Measurements from ENCODE around the gene SLC6A7.

The SLC6A7 gene

DNA sequence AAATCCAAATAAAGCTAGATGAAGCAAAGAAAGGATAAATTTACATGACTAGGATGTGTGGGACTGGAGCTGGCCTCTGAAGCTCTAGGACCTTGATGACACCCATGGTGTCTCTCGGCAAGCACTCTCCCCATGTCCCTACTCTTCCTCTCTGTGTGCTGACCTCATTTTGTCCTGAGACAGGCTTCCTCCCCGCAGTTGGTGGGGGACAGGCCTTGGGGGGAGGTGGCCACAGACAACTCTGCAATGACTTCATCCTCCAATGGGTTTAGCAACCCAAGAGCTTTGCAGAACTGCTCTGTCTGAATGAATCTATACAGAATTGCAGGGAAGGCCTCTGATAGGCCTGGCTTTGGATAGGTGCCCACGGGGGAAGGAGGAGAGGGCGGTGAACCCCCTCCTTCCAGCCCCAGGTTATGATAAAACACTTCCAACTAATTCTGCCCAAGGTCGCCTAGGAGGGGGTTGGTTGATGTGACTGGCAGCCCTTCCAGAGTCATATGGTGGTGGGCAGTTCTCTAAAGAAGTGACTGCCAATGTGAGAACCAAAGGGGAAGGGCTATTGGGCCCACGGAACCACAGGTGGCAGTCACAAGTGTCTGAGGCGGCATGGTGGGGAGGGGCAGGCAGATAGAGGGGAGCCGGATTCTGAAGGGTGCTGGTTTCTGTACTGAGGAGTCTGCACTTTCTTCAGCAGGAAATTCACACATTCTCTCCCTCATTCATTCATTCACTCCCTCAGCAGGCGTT lies 6.0 kb downstream of the SLC6A7 start:
- no peak for DNase-seq

- no peak for DNase-seq
Observed at GRCh38 chr5:150196514-150196913, 6.7 kb downstream of the SLC6A7 start.

DNA sequence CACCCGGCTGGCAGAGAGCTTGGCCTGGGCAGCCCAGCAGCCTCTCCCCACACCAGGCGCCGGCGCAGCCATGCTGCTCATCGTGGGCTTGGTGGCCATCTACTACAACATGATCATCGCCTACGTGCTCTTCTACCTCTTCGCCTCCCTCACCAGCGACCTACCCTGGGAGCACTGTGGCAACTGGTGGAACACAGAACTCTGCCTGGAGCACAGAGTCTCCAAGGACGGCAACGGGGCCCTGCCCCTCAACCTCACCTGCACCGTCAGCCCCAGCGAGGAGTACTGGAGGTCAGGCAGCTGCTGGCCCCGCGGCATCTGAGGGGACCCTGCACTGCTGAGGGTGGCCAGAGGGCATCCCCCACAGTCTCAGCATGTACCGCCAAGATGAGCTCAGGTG lies 7.1 kb downstream of the SLC6A7 start:
- DNase-seq, result no peak

GRCh38 chr5:150197476-150197875 lies 7.6 kb downstream of the SLC6A7 start:
- DNase-seq, result no peak

DNA sequence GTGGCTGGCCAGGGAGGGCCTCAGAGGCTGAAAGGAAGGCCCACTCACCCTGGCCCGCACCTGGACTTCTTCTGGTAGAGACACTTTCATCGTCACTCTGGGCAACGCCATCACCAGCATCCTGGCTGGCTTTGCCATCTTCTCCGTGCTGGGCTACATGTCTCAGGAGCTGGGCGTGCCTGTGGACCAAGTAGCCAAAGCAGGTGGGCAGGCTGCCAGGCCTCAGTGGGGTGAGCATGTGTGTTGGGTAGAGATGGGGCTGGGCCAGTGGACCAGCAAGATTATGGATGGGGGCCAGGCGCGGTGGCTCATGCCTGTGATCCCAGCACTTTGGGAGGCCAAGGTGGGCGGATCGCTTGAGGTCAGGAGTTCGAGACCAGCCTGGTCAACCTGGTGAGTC lies 12.6 kb downstream of the SLC6A7 start:
- DNase-seq, result no peak

GRCh38 chr5:150203832-150204589 lies 14.1 kb downstream of the SLC6A7 start:
- DNase-seq, result no peak

DNA sequence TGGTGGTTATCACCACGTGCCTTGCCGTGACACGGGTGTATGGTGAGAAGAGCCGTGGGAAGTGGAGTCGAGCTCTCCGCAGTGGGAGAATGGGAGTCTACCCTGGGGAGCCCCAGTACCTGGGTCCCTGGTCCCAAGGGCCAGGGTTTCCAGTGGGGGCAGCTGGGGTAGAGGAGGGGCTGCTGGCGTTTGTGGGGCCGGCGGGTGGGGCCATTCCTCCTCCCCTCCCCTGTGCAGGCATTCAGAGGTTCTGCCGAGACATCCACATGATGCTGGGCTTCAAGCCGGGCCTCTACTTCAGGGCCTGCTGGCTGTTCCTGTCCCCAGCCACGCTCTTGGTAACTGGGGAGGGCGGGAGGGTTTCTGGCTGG lies 14.7 kb downstream of the SLC6A7 start:
- DNase-seq, result no peak

GRCh38 chr5:150206098-150206778 lies 16.4 kb downstream of the SLC6A7 start:
- DNase-seq, result no peak

- no peak for DNase-seq
Observed at GRCh38 chr5:150206779-150207115, 16.9 kb downstream of the SLC6A7 start.

DNA sequence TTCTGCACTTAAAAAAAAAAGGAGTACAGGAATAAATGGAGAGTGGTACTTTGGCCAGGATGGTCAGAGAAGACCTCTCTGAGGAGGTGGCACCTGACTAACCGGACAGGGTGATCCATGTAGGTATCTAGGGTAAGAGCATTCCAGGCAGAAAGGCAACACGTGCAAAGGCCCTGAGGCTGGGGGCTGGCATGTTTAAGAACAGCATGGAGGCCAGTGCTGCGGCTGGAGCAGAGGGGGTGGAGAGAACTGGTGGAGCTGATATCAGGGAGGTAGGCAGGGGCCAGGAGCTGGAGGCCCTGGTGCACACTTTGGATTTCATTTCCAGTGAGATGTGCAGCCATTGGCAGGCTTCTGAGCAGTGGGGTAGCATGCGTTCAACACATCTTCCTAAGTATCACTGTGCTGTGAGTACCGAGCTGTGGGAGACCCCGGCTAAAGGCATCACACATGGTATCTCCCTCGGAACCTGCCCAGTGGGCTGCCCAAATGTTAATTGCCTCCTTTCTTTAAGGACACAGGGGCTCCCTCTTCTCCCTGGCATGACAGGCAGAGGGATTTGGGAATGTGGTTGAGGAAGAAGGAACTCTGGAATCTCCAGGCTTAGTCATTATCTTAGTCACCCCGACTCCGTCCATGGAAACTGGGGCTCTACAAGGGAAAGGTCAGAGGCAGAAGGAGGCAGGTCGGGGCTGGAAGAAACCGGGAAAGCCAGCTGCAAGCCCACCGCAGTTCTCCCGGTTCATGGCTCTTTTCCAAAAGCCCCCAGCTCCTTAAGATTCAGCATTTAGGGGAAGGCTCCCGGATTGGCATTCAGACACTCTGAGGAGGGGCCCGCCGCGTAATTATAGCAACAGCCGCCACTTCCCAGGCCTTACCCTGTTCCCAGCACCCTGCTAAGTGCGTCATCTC lies 18.6 kb downstream of the SLC6A7 start:
- no peak for DNase-seq

DNA sequence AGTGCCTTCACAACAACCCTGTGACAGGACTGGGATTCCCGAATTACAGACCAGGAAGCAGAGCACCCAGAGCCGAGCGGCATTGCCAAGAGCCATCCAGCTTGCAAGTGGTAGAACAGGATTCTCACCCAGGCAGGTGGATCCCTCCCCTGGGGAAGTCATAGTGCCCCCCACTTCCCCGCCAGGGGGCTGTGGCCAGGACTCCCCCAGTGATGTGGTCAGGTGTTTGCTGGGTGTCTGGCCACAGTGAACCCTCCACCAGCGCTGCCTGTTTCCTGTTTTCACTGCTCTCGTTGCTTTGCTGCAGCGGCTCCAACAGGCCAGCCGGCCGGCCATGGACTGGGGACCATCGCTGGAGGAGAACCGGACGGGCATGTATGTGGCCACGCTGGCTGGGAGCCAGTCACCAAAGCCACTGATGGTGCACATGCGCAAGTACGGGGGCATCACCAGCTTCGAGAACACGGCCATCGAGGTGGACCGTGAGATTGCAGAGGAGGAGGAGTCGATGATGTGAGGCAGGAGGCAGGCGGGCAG lies 19.3 kb downstream of the SLC6A7 start:
- DNase-seq, result peak in 1 of 2 experiments; percentile 9

- DNase-seq, result no peak
Observed at GRCh38 chr5:150210644-150211043, 20.8 kb downstream of the SLC6A7 start.

GRCh38 chr5:150211156-150212030 lies 21.5 kb downstream of the SLC6A7 start:
- no peak for DNase-seq

DNA sequence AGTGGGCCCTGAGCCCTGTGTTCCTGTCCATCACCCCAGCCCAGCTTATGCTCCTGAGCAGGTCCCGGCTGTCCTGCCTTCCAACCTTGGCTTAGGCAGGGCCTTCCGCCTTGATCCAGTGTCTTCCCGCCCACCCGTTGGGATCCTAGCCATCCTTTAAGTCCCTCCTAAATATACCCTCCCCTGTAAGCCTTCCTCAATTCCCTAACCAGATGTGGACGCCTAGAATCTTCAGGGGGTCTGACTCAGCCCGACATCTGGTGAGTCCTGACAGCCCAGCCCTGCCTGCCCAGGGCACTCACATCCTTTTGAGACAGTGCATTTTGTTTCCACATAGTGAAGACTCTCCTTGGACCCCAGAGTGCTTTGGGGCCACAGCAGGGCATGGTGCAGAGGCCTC lies 23.7 kb downstream of the SLC6A7 start:
- DNase-seq, result no peak

GRCh38 chr5:150214289-150214688 lies 24.4 kb downstream of the SLC6A7 start:
- no peak for DNase-seq

DNA sequence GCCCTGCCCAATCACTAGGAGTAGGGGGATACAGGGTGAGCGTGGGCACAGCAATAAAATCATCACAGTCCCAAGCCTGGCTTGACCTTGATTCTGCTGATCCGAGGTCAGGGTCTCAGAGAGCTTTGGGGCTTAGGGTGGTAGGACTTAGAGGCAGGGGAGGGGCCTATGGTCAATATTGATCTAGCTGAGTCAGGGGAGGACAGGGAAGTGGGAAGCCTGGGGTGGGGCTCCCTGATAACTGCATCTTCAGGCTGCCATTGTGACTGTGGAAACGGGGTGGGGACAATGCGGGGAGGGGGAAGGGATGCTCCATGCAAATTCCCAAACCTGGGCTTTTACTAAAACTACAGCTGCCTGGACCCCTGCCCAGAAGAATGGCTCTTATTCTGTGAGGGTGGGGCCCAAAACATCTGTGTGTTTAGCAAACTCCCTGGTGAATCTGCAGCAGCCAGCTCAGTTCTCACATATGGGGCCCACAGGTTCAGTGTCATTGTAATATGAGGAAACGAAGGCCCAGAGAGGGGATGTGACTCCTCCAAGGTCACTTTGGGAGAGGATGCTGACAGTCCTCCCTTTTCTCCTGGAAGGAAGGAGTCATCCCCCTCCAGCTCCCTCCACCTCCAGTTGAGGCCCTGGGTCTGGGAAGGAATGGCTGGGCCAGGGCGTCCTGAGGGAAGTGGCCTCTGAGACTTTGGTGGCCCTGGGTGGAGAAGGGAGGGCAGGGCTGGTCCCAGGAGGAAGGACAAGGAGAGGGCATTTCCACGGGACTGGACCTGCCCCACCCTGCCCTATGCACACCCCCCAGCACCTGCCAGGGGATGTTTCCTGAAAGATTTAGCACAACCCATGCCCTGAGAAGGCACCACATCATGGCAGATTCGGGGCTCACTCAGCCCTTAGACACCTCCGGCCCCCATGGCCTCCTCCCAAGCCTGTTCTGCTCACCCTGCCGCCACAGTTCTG lies 26.4 kb downstream of the SLC6A7 start:
- no peak for DNase-seq

- no peak for DNase-seq
Observed at GRCh38 chr5:150217038-150217437, 27.2 kb downstream of the SLC6A7 start.

DNA sequence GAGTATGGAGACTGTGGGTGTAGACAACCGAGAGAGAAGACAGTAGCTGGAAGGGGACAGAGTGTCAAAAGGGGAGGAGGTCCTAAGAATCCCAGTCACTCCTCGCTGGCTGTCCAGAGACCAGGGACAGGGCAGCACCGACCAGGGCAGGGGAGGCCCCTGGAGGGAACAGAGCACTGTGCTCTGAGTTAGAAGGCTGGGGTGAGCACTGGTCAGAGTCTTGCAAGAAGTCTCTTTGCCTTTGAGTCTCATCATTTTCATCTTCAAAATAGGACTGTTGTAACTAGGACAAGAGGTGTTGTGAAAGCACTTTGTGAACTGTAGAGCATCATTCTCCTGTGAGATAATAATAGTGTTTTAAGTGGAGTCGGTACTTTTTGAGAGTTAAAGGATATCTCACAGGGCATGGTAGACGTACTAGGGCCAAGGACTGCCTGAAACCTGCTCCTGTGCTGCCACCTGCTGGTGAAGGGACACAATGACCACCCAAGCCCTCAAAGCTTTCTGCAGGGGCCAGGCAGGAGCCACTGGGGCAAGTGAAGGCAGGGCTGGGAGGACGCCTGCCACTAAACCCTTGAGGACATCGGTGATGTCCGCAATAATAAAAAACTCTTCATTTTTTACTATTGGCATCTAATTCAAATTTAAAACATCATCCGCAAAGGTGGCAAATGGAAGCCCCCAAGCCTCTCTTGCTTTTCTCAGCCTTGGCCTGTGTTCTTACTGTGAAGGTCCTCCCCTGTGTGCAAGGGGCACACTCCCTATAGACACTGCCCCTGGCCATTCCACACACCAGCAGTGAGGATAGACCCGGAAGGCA lies 28.2 kb downstream of the SLC6A7 start:
- peak; percentile 59 to 81 for DNase-seq

- DNase-seq, result no peak
Observed at GRCh38 chr5:150218693-150219035, 28.8 kb downstream of the SLC6A7 start.

GRCh38 chr5:150219142-150219541 lies 29.3 kb downstream of the SLC6A7 start:
- DNase-seq, result no peak

Measured in SHP77 (cell line).